IMR-90 (cell line): ENCODE measurements around the gene CASKIN1. TPM values are rescaled to one million over a fixed set of nuclear protein-coding genes. Genes with fewer than 3 reads are reported as not detected.

Experiments
- ATAC-seq: fragments of 200-7000 bp; cut with Tn5 transposase; 2 replicates; pipeline ENCODE4 v1.9.1; 2020; ENCODE audit warnings: low read depth, mild to moderate bottlenecking, moderate library complexity
- BruUV-seq: library from RNA; stranded (reverse); fragments of 400-500 nt; replicated peaks from 2 replicates; lab custom pipeline; 2021; lab: Mats Ljungman, UMichigan
- CTCF ChIA-PET: fragments of 300-600 bp; formaldehyde crosslinking; extraction: SDS; loops from one replicate; lab custom pipeline; 2021; ENCODE audit warnings: antibody characterized with exemption; lab: Yijun Ruan, JAX
- POLR2A ChIA-PET: fragments of 300-600 bp; sonication (Branson Sonifier 250); formaldehyde crosslinking; loops from one replicate; lab custom pipeline; 2022; ENCODE audit warnings: antibody characterized with exemption; ENCODE audit not compliant: unreplicated experiment; lab: Charles Lee
- DNase-seq: peaks from one replicate; pipeline ENCODE4 v3.0.0; 2013
- H2AFZ ChIP-seq: replicated peaks from 2 replicates; pipeline ENCODE3; 2013; ENCODE audit warnings: low read length, mild to moderate bottlenecking; ENCODE audit not compliant: poor library complexity
- H2AK5ac ChIP-seq: 2 replicates; pipeline ENCODE4 v1.6.1; 2013; ENCODE audit warnings: low read depth, low read length, inconsistent platforms
- H2AK9ac ChIP-seq: replicated peaks from 2 replicates; pipeline ENCODE3; 2013; ENCODE audit warnings: mild to moderate bottlenecking, low read depth, low read length, moderate library complexity; ENCODE audit not compliant: poor library complexity
- H2BK120ac ChIP-seq: 2 replicates; pipeline ENCODE4 v1.6.1; 2013; ENCODE audit warnings: low read depth, low read length, inconsistent platforms
- H2BK15ac ChIP-seq: 3 replicates; pipeline ENCODE4 v1.6.1; 2013; ENCODE audit warnings: low read depth, low read length, inconsistent platforms
- H2BK20ac ChIP-seq: 2 replicates; pipeline ENCODE4 v1.6.1; 2013; ENCODE audit warnings: low read depth, mild to moderate bottlenecking, inconsistent platforms, low read length, moderate library complexity
- H2BK5ac ChIP-seq: 2 replicates; pipeline ENCODE4 v1.6.1; 2013; ENCODE audit warnings: mild to moderate bottlenecking, low read depth, low read length, inconsistent platforms; ENCODE audit not compliant: poor library complexity, severe bottlenecking
- H3K14ac ChIP-seq: replicated peaks from 2 replicates; pipeline ENCODE4 v1.6.1; 2013; ENCODE audit warnings: low read depth, low read length, inconsistent platforms
- H3K18ac ChIP-seq: 2 replicates; pipeline ENCODE4 v1.6.1; 2013; ENCODE audit warnings: low read depth, low read length, control low read depth
- H3K23ac ChIP-seq: 2 replicates; pipeline ENCODE4 v1.6.1; 2013; ENCODE audit warnings: low read depth, low read length, inconsistent platforms
- H3K27ac ChIP-seq: 2 replicates; pipeline ENCODE4 v1.5.1; 2013; ENCODE audit warnings: mild to moderate bottlenecking, control low read depth, low read length; ENCODE audit not compliant: insufficient read depth
- H3K27me3 ChIP-seq: 2 replicates; pipeline ENCODE4 v1.6.1; 2013; ENCODE audit warnings: low read length; ENCODE audit not compliant: control insufficient read depth, insufficient read depth
- H3K36me3 ChIP-seq: 2 replicates; pipeline ENCODE4 v1.6.1; 2013; ENCODE audit warnings: low read length, mixed read lengths; ENCODE audit not compliant: control insufficient read depth, insufficient read depth
- H3K4ac ChIP-seq: 2 replicates; pipeline ENCODE4 v1.6.1; 2013; ENCODE audit warnings: low read depth, low read length, inconsistent platforms
- H3K4me1 ChIP-seq: 2 replicates; pipeline ENCODE4 v1.6.1; 2013; ENCODE audit warnings: low read length, mixed read lengths; ENCODE audit not compliant: control insufficient read depth, insufficient read depth
- H3K4me2 ChIP-seq: 2 replicates; pipeline ENCODE4 v1.6.1; 2013; ENCODE audit warnings: low read depth, mild to moderate bottlenecking, control low read depth, low read length, moderate library complexity
- H3K4me3 ChIP-seq: 2 replicates; pipeline ENCODE4 v1.5.1; 2013; ENCODE audit warnings: low read depth, mild to moderate bottlenecking, control low read depth, low read length, moderate library complexity; ENCODE audit not compliant: insufficient read depth
- H3K56ac ChIP-seq: 2 replicates; pipeline ENCODE4 v1.6.1; 2013; ENCODE audit warnings: low read length, inconsistent platforms; ENCODE audit not compliant: insufficient read depth; ENCODE audit errors: extremely low read depth
- H3K79me1 ChIP-seq, 2 experiments: 2 replicates each; pipeline ENCODE4 v1.6.1; 2013; ENCODE audit warnings: low read length in 2 of 2, inconsistent platforms in 1 of 2, low read depth in 1 of 2
- H3K9ac ChIP-seq: 2 replicates; pipeline ENCODE4 v1.6.1; 2013; ENCODE audit warnings: low read depth, low read length, control low read depth
- H3K9me1 ChIP-seq: 2 replicates; pipeline ENCODE4 v1.6.1; 2013; ENCODE audit warnings: low read length, inconsistent platforms; ENCODE audit not compliant: insufficient read depth
- H3K9me3 ChIP-seq: 2 replicates; pipeline ENCODE4 v1.6.1; 2013; ENCODE audit warnings: low read length; ENCODE audit not compliant: control insufficient read depth, insufficient read depth
- H4K20me1 ChIP-seq: 2 replicates; pipeline ENCODE4 v1.6.1; 2013; ENCODE audit warnings: low read length, inconsistent platforms; ENCODE audit not compliant: insufficient read depth
- H4K5ac ChIP-seq: 2 replicates; pipeline ENCODE4 v1.6.1; 2013; ENCODE audit warnings: mild to moderate bottlenecking, low read depth, low read length, control low read depth
- H4K8ac ChIP-seq, 2 experiments: 2 replicates each; pipeline ENCODE4 v1.6.1; 2013; ENCODE audit warnings: low read depth in 2 of 2, low read length in 2 of 2, control low read depth in 1 of 2, inconsistent platforms in 1 of 2
- H4K91ac ChIP-seq: 2 replicates; pipeline ENCODE4 v1.6.1; 2013; ENCODE audit warnings: low read depth, low read length, inconsistent platforms; ENCODE audit not compliant: insufficient read depth
- BHLHE40 ChIP-seq: fragments of 150-350 bp; IDR thresholded peaks from 2 replicates; pipeline ENCODE4 v1.6.1; 2016; ENCODE audit warnings: mild to moderate bottlenecking, low read depth, low read length
- CEBPB ChIP-seq: IDR thresholded peaks from 2 replicates; pipeline ENCODE4 v1.6.1; 2012; ENCODE audit warnings: low read depth, low read length, improper control_type of control experiment
- CHD1 ChIP-seq: IDR thresholded peaks from 2 replicates; pipeline ENCODE4 v1.6.1; 2012; ENCODE audit warnings: low read depth, low read length, improper control_type of control experiment
- ELK1 ChIP-seq: fragments of 150-350 bp; IDR thresholded peaks from 2 replicates; pipeline ENCODE4 v1.6.1; 2016; ENCODE audit warnings: low read depth, mild to moderate bottlenecking, low read length, moderate library complexity, borderline replicate concordance
- FOS ChIP-seq: fragments of 150-350 bp; IDR thresholded peaks from 2 replicates; pipeline ENCODE4 v1.6.1; 2016; ENCODE audit warnings: low read depth, low read length
- MAFK ChIP-seq: IDR thresholded peaks from 2 replicates; pipeline ENCODE4 v1.6.1; 2012; ENCODE audit warnings: low read depth, low read length, improper control_type of control experiment
- MAZ ChIP-seq: IDR thresholded peaks from 2 replicates; pipeline ENCODE4 v1.6.1; 2012; ENCODE audit warnings: low read depth, mild to moderate bottlenecking, low read length, improper control_type of control experiment, moderate library complexity, borderline replicate concordance
- MXI1 ChIP-seq: IDR thresholded peaks from 2 replicates; pipeline ENCODE4 v1.6.1; 2012; ENCODE audit warnings: low read depth, mild to moderate bottlenecking, low read length, moderate library complexity, borderline replicate concordance
- NFE2L2 ChIP-seq: fragments of 150-350 bp; IDR thresholded peaks from 2 replicates; pipeline ENCODE4 v1.6.1; 2016; ENCODE audit warnings: low read depth, mild to moderate bottlenecking, low read length
- POLR2A ChIP-seq: IDR thresholded peaks from 2 replicates; pipeline ENCODE4 v1.6.1; 2012; ENCODE audit warnings: mild to moderate bottlenecking, low read depth, low read length
- RAD21 ChIP-seq: IDR thresholded peaks from 2 replicates; pipeline ENCODE4 v1.6.1; 2012; ENCODE audit warnings: low read length, improper control_type of control experiment
- RCOR1 ChIP-seq: IDR thresholded peaks from 2 replicates; pipeline ENCODE4 v1.6.1; 2012; ENCODE audit warnings: mild to moderate bottlenecking, low read length, improper control_type of control experiment; ENCODE audit not compliant: insufficient replicate concordance
- RFX5 ChIP-seq: IDR thresholded peaks from 2 replicates; pipeline ENCODE4 v1.8.0; 2012; ENCODE audit warnings: low read depth, mild to moderate bottlenecking, low read length, moderate library complexity
- SMC3 ChIP-seq: fragments of 150-350 bp; IDR thresholded peaks from 2 replicates; pipeline ENCODE4 v1.6.1; 2016; ENCODE audit warnings: low read depth, mild to moderate bottlenecking, antibody characterized with exemption, low read length, moderate library complexity
- WGBS, 2 experiments: methylation state at CpG; one replicate each; pipeline versions ENCODE4 v1.1.5 to v1.1.7; 2013; ENCODE audit warnings: missing lambda C conversion rate in 2 of 2; ENCODE audit not compliant: insufficient read length in 1 of 2; ENCODE audit errors: extremely low coverage in 2 of 2; 5-methylcytosine and 5-hydroxymethylcytosine counted together
- dilution Hi-C: fragments of 300-500 bp; cut with HindIII; formaldehyde crosslinking; loops from one replicate; pipeline ENCODE4 v1.14.3; 2018; ENCODE audit warnings: low sequenced_read_pairs; ENCODE audit not compliant: unreplicated experiment
- in situ Hi-C: fragments of 300-500 bp; cut with MboI; formaldehyde crosslinking; loops from 3 replicates; pipeline ENCODE4 v1.14.3; 2019; ENCODE audit warnings: low sequenced_read_pairs, inconsistent platforms, mixed read lengths
- intact Hi-C: fragments of 100-400 bp; cut with micrococcal nuclease; formaldehyde crosslinking; loops from 2 replicates; pipeline ENCODE4 v1.10.0; 2022
- polyA plus RNA-seq, 3 experiments: library from polyadenylated mRNA; depleted of rRNA; stranded (reverse); fragments of >200 nt; gene quantifications; 2 replicates each; pipeline ENCODE4 v1.2.3, GENCODE V29; 2012; ENCODE audit warnings: low replicate concordance in 1 of 3
- total RNA-seq: library from RNA; depleted of rRNA; stranded (reverse); fragments of >200 nt; gene quantifications from 2 replicates; pipeline ENCODE4 v1.2.3, GENCODE V29; 2012
- TF ChIP-seq, protein P1 (sequence below): fragments of 150-350 bp; IDR thresholded peaks from 2 replicates; pipeline ENCODE4 v1.6.1; 2017; ENCODE audit warnings: mild to moderate bottlenecking, antibody characterized with exemption, low read length, low read depth

Gene CASKIN1
- total and polyA plus RNA-seq, 2 of the 4 experiments (the other 2 are of a cell fraction), result 0.05 TPM; not detected in 1

DNA sequence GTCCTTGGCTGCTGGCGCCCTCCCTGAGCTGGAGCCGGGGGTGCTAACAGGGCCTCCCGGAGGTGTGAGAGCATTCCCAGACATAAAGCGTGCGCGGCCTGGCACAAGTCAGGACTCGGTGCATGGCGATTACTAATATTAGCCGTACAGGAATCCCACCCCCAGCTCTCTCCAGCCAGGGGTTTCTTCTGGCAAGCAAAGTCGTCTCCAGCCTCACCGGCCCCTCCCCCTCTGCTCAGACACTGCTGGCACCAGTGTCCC lies 5.0 kb downstream of the CASKIN1 start:
- H3K4me3 ChIP-seq, result no peak overlapping the region
- no peak overlapping the region for H2BK5ac ChIP-seq
- no peaks in the 10 kb centered on the region for H3K9me3 ChIP-seq
- in situ Hi-C loops, result no loop called here
- H3K27me3 ChIP-seq, result peaks cover 27% of the 10 kb centered on the region
- no peak for DNase-seq
- H2BK20ac ChIP-seq, result no peak overlapping the region
- WGBS, 2 experiments, result 84% methylated on average over 4 of the region's 11 CpGs; no CpG with 5 or more reads in 1 of the 2 experiments
- no peak overlapping the region for H3K14ac ChIP-seq
- ChIA-PET CTCF (no interaction called here), POLR2A (no interaction called here)
- ATAC-seq, result no peak
- H2BK120ac ChIP-seq, result no peak overlapping the region
- no peak overlapping the region for H3K23ac ChIP-seq
- no peak overlapping the region for H2AFZ ChIP-seq
- no peaks in the 10 kb centered on the region for H3K36me3 ChIP-seq
- no peak overlapping the region for H3K4me2 ChIP-seq
- H3K9ac ChIP-seq, result no peak overlapping the region
- no peak overlapping the region for H3K27ac ChIP-seq
- dilution Hi-C loops, result no loop called here
- H4K5ac ChIP-seq, result no peak overlapping the region
- no peaks in the 10 kb centered on the region for H3K79me1 ChIP-seq
- no peak overlapping the region for H3K4ac ChIP-seq
- intact Hi-C loops, result no loop called here
- H3K4me1 ChIP-seq, result no peaks in the 10 kb centered on the region
- TF ChIP-seq, protein P1, sequence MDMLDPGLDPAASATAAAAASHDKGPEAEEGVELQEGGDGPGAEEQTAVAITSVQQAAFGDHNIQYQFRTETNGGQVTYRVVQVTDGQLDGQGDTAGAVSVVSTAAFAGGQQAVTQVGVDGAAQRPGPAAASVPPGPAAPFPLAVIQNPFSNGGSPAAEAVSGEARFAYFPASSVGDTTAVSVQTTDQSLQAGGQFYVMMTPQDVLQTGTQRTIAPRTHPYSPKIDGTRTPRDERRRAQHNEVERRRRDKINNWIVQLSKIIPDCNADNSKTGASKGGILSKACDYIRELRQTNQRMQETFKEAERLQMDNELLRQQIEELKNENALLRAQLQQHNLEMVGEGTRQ, result no peak
- TF ChIP-seq MAZ, result no peak
- no peak for TF ChIP-seq CEBPB
- TF ChIP-seq MAFK, result no peak
- TF ChIP-seq FOS, result no peak
- TF ChIP-seq RFX5, result no peak
- TF ChIP-seq ELK1, result no peak
- TF ChIP-seq NFE2L2, result no peak
- no peak for TF ChIP-seq POLR2A
- no peak for TF ChIP-seq BHLHE40
- no peak for TF ChIP-seq RCOR1
- TF ChIP-seq SMC3, result no peak
- no peak for TF ChIP-seq RAD21
- no peak for TF ChIP-seq MXI1
- TF ChIP-seq CHD1, result no peak
- BruUV-seq, result no TSS peak
- H2AK5ac ChIP-seq, result no peak overlapping the region
- no peaks in the 10 kb centered on the region for H3K9me1 ChIP-seq
- no peak overlapping the region for H3K18ac ChIP-seq
- no peak overlapping the region for H3K56ac ChIP-seq
- H4K91ac ChIP-seq, result no peak overlapping the region
- no peak overlapping the region for H2BK15ac ChIP-seq
- H4K8ac ChIP-seq, result no peak overlapping the region
- no peak overlapping the region for H2AK9ac ChIP-seq
- H4K20me1 ChIP-seq, result no peaks in the 10 kb centered on the region
